NCI-H2196 treated with DMSO at 0.1 percent for 48 hours (cell line): ENCODE data around the gene EVI5L.
A peak's percentile ranks its signal among the peaks of the same experiment; 100 is the strongest.
"Not testable (repeated sequence)": the region's sequence is repeated elsewhere in the genome, so short reads cannot be mapped to it uniquely, and the experiment has no call there.

ENCODE experiments used
- DNase-seq: peaks from one replicate; lab custom pipeline; 2025; ENCODE audit not compliant: unreplicated experiment; lab: John Stamatoyannopoulos, UW

The EVI5L gene

DNA sequence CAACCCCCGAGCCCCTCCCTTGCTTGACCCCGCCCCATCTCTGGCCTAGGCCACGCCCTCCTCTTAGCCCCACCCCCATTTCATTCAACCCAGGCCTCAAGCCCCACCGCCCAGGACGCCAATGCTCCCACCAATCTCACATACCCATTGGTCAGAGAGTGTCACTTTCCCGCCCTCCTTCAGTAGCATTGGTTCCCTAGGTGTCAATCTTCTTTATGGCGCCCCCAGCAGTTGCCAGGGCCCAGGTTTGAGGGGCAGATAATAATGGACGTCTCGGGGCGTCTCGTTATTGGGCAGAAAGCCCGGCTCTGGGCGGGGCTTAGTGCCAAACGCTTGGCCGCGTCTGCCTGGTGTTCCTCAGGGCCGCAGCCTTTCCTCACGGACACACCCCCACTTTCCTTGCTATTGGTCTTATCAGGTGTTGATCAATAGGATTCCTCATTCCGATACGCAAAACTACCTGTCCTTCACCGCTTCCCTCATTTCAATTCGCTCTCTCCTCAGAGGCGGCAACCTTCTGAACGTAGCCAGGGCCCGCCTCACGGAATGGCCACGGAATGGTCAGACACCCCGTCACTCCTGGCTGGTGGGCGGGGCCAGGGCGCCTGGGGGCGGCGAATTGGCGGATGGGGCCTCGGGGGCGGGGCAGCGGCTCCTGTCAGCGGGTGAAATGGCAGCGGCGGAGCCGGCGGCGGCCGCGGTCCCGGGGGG, at the start of gene EVI5L:
EVI5L (plus strand) TSS at position 658 of the 711 bp plus-strand sequence. CDS start 16,325 bp downstream, outside the sequence.
- DNase-seq, result peak; percentile 99

DNA sequence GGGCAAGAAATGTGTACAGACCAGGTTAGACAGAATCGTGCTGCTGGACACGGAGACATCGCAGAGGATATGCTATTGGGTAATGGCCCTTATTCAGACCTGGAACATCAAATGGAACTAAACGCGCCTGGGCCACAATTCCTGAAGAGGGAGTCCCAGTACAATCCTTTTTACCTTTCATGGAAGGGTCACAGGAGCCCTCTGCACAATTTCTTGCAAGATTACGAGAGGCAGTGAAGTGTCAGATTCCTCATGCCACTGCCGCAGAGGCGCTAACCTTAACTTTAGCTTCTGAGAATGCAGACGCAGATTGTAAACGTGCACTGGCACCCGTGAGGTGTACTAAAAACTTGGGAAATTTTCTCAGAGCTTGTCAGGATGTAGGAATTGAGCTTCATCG, 48.9 kb upstream of the EVI5L start:
- DNase-seq, result no peak

DNA sequence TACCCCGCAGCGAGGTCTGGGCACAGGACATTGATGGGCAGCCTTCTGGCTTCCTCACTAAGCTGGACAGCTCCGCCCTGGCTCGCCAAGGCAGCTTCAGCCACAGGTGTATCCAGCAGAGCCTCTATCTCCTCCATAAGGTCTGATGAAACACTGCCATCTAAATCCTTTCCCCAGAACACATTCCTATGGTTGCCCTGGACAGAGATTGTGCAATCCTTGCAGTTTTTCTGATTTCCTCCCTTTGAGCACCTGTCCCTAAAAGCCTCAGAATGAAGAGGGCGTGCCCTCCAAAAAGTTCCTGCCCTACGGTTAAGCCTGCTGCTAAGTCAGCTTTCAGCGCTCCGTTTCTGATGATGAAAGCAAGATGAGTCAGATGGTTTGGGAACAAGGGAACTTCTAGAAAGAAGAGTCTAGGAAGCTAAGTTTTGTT, 46.0 kb upstream of the EVI5L start:
- no peak for DNase-seq

DNA sequence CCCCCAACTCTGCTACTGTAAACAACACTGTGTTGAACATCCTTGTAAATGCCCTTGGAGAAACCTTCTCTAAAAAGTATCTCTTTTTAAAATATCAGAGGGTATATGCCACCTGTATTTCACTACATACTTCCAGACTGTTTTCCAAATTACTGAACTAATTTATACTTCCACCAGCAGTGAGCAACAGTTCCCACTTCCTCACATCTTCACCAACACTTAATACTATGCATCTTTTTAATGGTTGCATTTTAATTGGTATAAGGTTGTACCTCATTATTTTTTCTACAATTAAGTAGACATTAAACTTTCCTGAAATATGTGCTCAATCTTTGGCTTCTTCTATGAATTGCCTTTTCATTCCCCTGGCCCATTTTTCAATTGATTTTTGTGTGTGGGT, 45.2 kb upstream of the EVI5L start:
- no peak for DNase-seq

DNA sequence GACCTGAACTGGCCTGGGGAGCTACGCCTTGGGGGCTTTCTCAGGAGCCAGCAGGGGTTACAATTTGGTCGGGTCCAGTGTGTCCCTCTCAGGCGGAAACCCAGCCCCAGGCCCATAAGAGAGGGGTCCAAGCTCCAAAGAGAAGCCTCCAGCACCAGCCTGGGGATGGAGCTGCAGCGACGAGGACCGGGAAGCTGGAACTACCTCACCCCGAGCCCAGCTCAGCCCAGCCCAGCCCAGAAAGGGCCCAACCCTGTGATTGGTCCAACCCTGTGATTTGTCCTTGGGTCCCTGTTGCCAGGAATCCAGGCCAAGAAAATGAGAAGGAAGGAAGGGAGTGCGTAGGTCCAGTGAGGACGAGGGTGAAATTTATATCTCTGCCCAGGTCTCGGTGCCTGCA, 42.9 kb upstream of the EVI5L start:
- DNase-seq, result no peak

DNA sequence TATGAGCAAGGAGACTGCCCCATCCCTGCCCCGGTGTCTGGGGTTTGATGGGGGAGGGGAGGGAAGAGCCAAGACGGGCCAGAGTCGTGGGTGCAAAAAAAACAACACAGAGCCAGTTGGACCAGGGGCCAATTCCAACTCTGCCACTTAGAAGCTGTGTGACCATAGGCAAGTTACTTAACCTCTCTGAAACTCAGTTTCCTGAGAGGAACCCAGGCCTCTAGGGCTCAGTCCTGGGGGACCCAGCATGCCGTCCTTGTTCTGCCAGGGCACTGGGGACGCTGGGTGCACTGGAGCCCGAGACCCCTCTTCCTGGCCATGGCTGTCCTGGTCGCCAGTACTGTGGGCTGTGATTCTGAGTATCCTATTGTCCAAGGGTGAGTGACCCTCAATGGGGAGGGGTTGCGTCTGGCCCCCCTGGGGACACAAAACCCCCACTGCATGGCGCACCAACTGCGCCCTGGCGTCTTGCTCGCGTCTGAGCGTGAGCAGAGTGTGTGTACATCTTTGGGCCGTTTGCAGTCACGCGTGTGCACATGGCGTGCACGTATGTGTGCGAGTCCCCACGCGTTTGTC, 42.3 kb upstream of the EVI5L start:
- no peak for DNase-seq

DNA sequence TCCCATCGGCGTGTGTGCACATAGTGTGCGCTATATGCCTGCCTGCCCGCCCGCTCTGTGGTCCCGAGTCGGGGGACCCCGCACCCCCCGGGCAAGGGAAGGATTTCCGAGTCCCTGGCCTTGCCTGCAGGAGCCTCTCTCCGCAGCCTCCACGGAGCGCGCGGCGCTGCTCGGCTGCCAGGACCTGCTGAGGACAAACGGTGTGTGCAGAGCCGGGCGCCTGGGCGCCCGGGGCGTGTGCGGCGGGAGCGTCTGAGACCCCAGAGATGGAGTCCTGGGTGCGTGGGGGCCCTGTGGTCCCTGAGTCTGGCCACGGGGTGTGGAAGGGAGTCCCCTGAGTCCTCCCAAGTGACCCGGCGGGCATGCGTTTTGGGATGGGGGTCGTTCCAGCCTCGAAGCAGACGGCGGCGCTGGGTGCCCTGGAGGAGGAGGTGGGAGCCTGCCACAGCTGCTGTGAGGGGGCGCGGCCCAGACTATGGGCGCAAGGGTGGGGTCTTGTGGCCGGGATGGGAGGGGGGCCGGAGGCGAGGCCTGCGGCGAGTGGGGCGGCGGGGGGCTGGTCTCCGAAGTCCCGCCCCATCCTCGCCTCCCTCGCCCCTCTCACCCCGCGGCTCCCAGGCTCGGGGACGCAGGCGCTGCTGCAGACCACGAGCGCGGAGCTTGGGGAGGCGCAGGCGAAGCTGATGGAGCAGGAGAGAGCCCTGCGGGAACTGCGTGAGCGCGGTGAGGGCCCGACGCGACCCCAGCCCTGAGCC, 41.7 kb upstream of the EVI5L start:
- DNase-seq, result no peak

DNA sequence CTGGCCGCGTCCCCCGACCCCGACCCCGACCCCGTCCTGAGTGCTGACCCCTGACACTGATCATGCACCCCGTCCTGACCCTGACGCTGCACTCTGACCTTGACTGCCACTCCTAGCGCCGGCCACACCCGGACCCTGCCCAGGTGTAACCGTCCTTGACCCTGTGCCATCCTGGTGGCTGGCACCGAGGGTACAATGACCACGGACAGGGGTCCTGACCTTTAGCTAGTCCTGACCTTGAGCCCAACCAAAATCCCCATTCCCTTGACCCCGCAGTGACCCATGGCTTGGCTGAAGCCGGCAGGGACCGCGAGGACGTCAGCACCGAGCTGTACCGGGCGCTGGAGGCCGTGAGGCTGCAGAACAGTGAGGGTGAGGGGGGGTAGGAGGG, 41.1 kb upstream of the EVI5L start:
- DNase-seq, result no peak

DNA sequence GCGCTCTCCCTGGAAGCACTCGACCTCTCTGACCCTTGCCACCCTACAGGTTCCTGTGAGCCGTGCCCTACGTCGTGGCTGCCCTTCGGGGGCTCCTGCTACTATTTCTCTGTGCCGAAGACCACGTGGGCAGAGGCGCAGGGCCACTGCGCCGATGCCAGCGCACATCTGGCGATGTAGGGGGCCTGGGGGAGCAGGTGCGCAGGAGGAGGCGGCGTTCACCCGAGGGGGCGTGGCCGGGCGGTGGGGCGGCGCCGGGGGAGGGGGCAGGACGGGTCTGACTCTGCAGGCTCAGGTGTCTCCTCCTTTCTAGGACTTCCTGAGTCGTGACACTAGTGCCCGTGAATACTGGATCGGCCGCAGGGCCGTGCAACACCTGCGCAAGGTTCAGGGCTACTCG, 40.6 kb upstream of the EVI5L start:
- DNase-seq, result peak; percentile 10

DNA sequence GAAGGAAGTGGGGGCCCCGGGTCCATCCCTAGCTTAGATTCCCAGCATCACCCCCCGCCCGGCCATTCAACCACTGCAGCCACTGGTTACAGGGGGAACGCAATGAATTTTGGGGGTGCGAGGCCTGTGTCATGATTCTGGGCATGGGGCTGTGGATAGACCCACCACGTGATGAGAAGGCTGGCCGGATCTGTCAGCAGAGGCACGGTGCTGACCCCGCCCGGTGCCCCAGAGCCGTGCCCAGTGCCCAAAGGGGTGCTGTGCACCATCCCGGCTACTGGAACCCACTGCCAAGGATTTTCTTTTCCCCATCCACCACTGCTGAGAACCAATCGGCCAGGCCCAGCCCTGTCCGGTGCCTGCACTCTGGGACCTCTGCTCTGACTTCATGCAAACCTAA, 39.6 kb upstream of the EVI5L start:
- no peak for DNase-seq

DNA sequence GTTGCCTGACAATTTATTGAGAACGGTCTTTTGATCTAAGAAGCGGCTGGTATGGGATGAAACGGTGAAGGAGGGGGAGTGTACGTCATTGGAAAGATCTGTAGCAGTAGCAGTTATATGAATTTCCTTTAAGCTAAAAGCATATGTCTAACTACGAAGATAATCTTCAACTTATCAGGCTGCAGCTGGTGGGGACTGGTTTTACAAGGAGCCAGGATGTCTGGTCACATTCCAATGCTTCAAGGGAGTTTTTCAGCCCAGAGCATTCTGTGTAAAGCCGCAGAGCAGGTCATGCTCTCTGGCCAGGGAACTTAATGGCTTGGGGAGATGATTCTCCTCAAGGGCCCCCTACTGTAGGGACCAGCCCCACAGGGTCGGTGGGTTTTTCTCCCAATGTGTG, 37.7 kb upstream of the EVI5L start:
- no peak for DNase-seq

DNA sequence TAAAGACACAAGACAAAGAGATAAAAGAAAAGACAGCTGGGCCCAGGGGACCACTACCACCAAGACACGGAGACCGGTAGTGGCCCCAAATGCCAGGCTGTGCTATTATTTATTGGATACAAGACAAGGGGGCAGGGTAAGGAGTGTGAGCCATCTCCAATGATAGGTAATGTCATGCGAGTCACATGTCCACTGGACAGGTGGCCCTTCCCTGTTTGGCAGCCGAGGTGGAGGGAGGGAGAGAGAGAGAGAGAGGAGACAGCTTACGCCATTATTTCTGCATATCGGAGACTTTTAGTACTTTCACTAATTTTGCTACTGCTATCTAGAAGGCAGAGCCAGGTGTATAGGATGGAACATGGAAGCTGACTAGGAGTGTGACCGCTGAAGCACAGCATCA, 37.3 kb upstream of the EVI5L start:
- not testable (repeated sequence) for DNase-seq

DNA sequence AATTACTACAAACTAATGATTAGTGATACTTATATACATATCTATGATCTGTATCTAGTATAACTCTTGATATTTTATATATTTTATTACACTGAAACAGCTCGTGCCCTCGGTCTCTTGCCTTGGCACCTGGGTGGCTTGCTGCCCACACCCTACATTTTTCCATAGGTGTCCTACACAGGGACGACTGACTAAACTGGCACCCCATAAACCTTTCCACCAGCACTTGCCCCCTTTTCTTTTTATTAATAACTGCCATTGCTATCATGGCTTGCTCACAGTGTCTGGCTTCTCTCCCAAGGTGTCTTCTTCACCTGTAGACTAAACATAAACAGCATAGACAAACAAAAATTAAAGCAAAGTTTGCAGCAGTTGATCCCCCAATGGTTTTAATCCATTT, 36.5 kb upstream of the EVI5L start:
- DNase-seq, result no peak

DNA sequence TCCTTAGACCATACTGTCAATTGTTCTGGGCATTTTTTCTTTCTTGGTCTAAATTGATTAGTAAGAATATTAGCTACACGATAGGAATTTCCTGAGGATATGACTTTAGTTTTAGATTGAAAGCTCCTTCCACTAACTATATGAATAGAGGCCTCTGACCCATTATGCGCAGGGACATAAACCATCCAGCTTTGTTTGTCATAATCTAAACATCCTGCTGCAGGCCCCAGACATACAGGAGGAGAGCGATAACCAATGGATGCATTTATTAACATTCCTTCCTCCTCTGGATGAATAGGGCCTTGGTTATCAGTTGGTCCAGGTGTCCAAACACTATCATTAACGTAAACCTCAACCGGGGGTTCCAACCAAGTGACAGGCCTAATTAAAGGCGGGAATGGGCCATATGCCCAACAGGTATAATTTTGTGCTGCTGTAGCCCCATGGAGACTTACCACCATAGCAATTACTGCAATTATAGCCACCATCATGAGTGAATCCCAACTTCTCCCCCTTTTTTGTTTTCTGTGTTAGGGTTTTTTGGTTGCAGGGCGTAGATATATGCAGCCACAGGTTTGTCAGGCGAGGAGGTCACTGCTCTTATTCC, 34.4 kb upstream of the EVI5L start:
- DNase-seq, result no peak

DNA sequence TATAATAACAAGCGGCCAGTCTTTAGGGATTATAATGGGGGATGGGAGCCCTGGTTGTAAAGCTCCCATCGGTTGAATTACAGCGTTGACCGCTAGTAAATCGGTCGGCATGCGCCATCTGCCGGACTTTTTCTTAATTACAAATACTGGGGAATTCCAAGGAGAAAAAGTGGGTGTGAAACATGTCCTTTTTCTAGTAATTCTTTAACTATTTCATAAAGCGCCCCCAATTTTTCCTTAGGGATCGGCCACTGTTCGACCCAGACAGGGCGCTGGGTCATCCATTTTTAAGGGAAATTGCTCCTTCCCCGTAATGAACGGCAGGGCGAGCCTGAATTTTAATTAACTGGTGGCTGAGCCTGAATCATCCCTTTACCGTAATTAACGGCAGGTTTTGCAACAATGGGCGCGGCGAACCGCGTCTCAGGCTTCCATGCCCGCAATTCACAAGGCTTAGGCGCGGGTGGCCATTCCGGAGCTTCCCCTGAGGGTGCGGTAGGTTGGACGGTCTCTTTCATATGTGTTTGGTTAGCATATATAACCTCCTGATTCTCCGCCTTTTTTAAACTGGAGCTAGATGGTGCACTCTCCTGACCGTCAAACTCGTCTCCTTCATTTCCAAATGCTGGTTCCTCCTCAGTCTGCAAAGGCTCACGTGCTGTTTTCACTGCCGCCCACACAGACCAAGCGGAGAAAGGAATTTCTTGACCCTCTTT, 30.2 kb upstream of the EVI5L start:
- DNase-seq, result peak; percentile 60

DNA sequence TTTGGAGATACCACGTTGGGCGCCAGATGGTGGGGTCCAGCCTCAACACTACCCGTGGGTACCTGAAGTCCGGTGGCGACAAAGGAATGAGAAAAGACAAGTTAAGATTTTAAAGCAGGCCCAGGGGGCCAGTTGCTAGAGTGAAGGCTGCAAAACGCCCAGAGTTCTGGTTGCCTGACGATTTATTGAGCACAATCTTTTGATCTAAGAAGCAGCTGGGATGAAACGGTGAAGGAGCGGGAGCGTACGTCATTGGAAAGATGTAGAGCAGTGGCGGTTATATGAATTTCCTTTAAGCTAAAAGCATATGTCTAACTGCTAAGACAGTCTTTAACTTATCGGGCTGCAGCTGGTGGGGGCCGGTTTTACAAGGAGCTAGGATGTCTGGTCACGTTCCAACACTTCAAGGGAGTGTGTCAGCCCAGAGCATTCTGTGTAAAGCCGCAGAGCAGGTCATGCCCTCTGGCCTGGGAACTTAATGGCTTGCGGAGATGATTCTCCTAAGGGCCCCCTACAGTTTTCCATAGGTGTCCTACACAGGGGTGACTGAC, 28.9 kb upstream of the EVI5L start:
- no peak for DNase-seq

DNA sequence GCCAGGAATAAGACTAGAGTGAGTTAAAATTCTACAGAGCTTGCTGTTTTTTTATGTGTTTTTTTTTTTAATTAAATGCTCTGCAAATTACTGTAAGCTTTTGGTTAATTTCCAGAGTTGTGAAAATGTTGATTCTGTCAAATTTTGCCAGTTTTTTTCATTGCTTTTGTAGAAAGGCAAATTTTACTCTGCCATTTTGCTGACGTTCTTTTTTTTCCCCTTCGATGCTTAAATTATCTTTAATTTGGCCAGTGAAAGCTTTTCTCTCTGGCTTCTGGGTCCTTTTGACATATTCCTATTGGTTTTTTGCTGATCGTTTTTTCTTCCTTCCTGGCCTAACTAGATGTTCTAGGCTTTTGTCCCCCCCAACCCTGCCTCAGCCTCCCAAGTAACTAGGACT, 23.8 kb upstream of the EVI5L start:
- DNase-seq, result no peak

DNA sequence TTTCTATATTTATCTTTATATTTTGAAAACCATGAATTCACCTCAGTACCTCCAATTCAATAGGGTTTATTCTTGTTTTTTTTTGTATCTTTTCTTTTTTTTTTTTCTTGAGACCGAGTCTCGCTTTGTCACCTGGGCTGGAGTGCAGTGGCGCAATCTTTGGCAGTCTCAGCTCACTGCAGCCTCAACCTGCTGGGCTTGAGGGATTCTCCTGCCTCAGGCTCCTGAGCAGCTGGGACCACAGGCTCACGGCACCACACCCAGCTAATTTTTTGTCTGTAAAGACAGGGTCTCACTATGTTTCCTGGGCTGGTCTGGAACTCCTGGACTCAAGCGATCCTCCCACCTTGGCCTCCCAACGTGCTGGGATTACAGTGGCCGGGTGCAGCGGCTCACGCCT, 23.1 kb upstream of the EVI5L start:
- DNase-seq, result no peak

DNA sequence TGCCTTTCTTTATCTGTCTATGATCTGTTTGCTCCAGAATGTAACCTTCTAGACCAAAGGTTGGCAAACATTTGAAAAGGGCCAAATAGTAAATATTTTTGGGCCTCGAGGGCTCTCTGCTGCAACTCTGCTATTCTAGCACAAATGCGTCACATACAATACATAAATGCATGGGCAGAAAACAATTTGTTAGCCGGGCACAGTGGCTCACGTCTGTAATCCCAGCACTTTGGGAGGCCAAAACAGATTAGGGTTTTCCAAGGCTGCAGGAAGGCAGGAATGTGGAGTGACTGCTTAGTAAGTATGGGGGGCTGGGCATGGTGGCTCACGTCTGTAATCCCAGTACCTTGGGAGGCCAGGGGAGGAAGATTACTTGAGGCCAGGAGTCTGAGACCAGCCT, 21.9 kb upstream of the EVI5L start:
- DNase-seq, result no peak

DNA sequence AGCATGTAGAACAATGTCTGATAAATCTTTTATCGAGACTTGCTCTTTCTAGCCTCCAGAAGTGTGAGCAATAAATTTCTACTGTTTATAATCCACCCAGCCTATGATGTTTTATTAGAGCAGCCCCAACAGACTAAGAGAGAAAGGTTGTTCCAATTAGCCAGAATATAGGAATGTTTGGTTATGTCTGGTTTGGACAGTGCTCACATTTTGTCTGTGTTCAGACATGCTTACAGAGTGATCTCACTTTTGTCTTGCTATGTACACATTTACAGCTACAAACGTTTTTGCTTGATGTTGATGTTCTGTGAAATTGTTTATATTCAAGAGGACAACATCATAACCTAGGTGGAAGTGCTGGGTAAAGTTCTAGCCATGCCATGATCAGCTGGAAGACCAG, 18.0 kb upstream of the EVI5L start:
- DNase-seq, result no peak

DNA sequence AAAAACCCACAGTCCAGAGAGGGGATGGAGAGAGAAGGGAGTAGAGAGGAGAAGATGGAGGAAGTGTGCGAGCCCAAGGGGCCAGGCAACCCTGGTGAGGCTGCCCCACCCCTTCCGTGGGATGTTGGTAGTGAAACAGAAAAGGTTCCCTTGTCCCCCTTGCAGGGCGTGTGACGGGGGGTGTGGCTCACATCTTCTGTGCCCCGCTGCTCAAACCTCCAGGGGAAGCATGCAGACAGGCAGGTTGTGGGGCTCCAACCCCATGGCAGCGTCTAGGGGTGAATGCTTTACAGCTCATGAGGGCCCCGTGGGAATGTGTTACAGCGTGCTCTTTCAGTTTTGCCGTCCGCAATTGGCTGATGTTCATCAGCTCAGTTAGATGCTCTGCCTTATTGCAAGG, 14.7 kb upstream of the EVI5L start:
- no peak for DNase-seq
